Neural progenitor cell (in vitro differentiated cells): ENCODE measurements around the gene CCDC107. TPM values are rescaled to one million over a fixed set of nuclear protein-coding genes. Genes with fewer than 3 reads are reported as not detected.

Source experiments
- DNase-seq: peaks from one replicate; pipeline ENCODE4 v3.0.0-alpha.2; 2016; ENCODE audit warnings: low spot score
- H2AFZ ChIP-seq: fragments of 200-600 bp; sonication (generic); replicated peaks from 2 replicates; pipeline ENCODE4 v1.6.1; 2016; ENCODE audit warnings: antibody characterized with exemption
- H3F3A ChIP-seq: fragments of 200-600 bp; sonication (generic); 2 replicates; pipeline ENCODE4 v1.6.1; 2016; ENCODE audit warnings: antibody characterized with exemption, low read depth
- H3K27ac ChIP-seq: fragments of 200-600 bp; sonication (generic); 2 replicates; pipeline ENCODE4 v1.5.1; 2016; ENCODE audit warnings: mild to moderate bottlenecking
- H3K27me3 ChIP-seq: fragments of 200-600 bp; sonication (generic); 2 replicates; pipeline ENCODE4 v1.6.1; 2016; ENCODE audit warnings: mild to moderate bottlenecking, moderate library complexity
- H3K36me3 ChIP-seq: fragments of 200-600 bp; sonication (generic); 2 replicates; pipeline ENCODE4 v1.5.1; 2016
- H3K4me1 ChIP-seq: fragments of 200-600 bp; sonication (generic); 2 replicates; pipeline ENCODE4 v1.6.1; 2016; ENCODE audit warnings: mixed run types
- H3K4me2 ChIP-seq: fragments of 200-600 bp; sonication (generic); 2 replicates; pipeline ENCODE4 v1.6.1; 2016
- H3K4me3 ChIP-seq: fragments of 200-600 bp; sonication (generic); 2 replicates; pipeline ENCODE4 v1.5.1; 2016
- H3K79me2 ChIP-seq: fragments of 200-600 bp; sonication (generic); 2 replicates; pipeline ENCODE4 v1.6.1; 2016; ENCODE audit warnings: low read depth
- H3K9ac ChIP-seq: fragments of 200-600 bp; sonication (generic); 2 replicates; pipeline ENCODE4 v1.6.1; 2016
- H3K9me3 ChIP-seq: fragments of 200-600 bp; sonication (generic); 2 replicates; pipeline ENCODE4 v1.5.1; 2016; ENCODE audit warnings: low read depth
- H4K20me1 ChIP-seq: fragments of 200-600 bp; sonication (generic); 2 replicates; pipeline ENCODE4 v1.6.1; 2016; ENCODE audit warnings: low read depth
- H3K27ac Mint-ChIP-seq: 3 replicates; pipeline ENCODE4 v1.8.0; 2021; ENCODE audit warnings: mixed read lengths
- H3K27me3 Mint-ChIP-seq: 2 replicates; pipeline ENCODE4 v1.8.0; 2022; ENCODE audit warnings: low read depth, mild to moderate bottlenecking, inconsistent platforms, moderate library complexity, mixed read lengths; ENCODE audit not compliant: insufficient read depth
- H3K36me3 Mint-ChIP-seq: 3 replicates; pipeline ENCODE4 v1.8.0; 2021; ENCODE audit warnings: mixed read lengths
- H3K4me1 Mint-ChIP-seq: 3 replicates; pipeline ENCODE4 v1.8.0; 2021; ENCODE audit warnings: mixed read lengths
- H3K4me3 Mint-ChIP-seq: 3 replicates; pipeline ENCODE4 v1.8.0; 2021; ENCODE audit warnings: mild to moderate bottlenecking, moderate library complexity, mixed read lengths
- H3K9me3 Mint-ChIP-seq: 3 replicates; pipeline ENCODE4 v1.8.0; 2020; ENCODE audit warnings: mixed read lengths
- CTCF ChIP-seq: fragments of 200-600 bp; sonication (generic); IDR thresholded peaks from 2 replicates; pipeline ENCODE4 v1.5.1; 2017; ENCODE audit warnings: antibody characterized with exemption, mild to moderate bottlenecking
- EZH2 ChIP-seq: fragments of 200-600 bp; sonication (generic); IDR thresholded peaks from 2 replicates; pipeline ENCODE4 v1.6.1; 2017; ENCODE audit warnings: antibody characterized with exemption, mild to moderate bottlenecking, moderate library complexity
- EZH2phosphoT487 ChIP-seq: fragments of 200-600 bp; sonication (generic); IDR thresholded peaks from 2 replicates; pipeline ENCODE4 v1.6.1; 2017; ENCODE audit warnings: antibody characterized with exemption
- total RNA-seq: library from RNA; depleted of rRNA; stranded (reverse); fragments of >200 nt; gene quantifications from 2 replicates; pipeline ENCODE4 v1.2.3, GENCODE V29; 2015; ENCODE audit warnings: low replicate concordance

CCDC107 gene
- total RNA-seq, 1 donor from 2014 or later: 3.8 TPM

DNA sequence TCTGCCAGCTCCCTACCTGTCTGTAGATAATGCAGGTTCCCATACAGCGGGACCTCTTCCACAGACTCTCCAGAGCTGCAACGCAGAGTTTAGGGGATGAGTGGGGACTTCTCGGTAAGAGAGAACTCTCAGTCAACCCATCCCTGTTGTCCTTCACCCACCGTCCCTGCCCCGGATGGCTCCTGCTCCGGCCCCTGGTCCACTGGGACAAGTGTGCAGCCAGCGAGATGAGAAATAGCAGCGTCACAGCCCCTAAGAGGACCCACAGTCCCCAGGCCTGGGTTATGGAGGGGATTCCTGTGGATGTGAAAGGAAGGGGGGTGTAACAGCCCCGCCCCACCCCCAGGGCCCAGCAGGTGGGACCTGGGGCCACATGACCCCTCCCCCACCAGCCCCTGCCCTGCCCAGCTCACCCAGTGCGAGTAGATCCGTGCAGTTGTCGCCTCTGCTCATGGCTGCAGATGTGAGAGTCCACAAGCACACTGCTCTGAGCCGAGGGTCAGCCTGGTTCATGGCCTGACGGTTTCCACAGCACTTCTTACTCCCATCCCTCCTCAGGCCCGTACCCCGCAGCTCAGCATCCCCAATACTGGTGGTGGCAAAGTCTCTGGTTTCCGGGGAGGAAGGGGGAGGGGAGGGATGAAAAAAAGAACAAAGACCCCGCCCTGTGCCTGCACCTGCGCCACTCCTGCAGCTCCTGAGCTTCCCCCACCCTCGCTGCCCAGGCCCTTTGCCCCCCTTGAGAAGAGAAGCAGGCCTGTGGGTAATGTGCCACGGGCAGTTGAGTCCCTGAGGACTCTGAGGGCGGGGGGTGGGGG is 7.5 kb upstream of the CCDC107 start, which contains the start of gene SIT1:
TSS of gene SIT1 (minus strand) at position 591 of the 818 bp plus-strand sequence. CDS start at position 513, 78 bp downstream.
- no peak within 1 kb of the TSS for H3K27ac Mint-ChIP-seq

GRCh38 chr9:35651956-35652828 is 5.9 kb upstream of the CCDC107 start:
- no peaks in the 10 kb centered on the region for H3K36me3 Mint-ChIP-seq
- Histone ChIP-seq H3K79me2 (no peaks in the 10 kb centered on the region), H3F3A (peaks cover 16% of the 10 kb centered on the region), H3K9ac (no peak overlapping the region), H3K27me3 (peaks cover 26% of the 10 kb centered on the region), H3K27ac (no peak overlapping the region), H4K20me1 (no peaks in the 10 kb centered on the region), H2AFZ (no peak overlapping the region), H3K4me3 (no peak overlapping the region), H3K4me1 (peaks cover 12% of the 10 kb centered on the region), H3K4me2 (no peak overlapping the region), H3K36me3 (no peaks in the 10 kb centered on the region), H3K9me3 (no peaks in the 10 kb centered on the region)
- H3K27me3 Mint-ChIP-seq: peaks cover 16% of the 10 kb centered on the region
- H3K4me1 Mint-ChIP-seq: peaks cover 25% of the 10 kb centered on the region
- DNase-seq: no peak
- H3K9me3 Mint-ChIP-seq: no peaks in the 10 kb centered on the region
- TF ChIP-seq CTCF (no peak), EZH2 (no peak), EZH2phosphoT487 (no peak)
- H3K4me3 Mint-ChIP-seq: no peak overlapping the region
- no peak overlapping the region for H3K27ac Mint-ChIP-seq

More for the DNA sequence above, 7.5 kb upstream of the CCDC107 start, which contains the start of gene SIT1:
- no peak within 1 kb of the TSS for H3K4me3 ChIP-seq
- H3K4me2 ChIP-seq: no peak within 1 kb of the TSS
- peak within 1 kb of the TSS; percentile 83 for H2AFZ ChIP-seq
- TF ChIP-seq CTCF (no peak), EZH2 (no peak), EZH2phosphoT487 (no peak)
- no peaks in the 10 kb centered on the region for H4K20me1 ChIP-seq
- peaks cover 14% of the 10 kb centered on the region for H3K27me3 ChIP-seq
- Mint-ChIP-seq H3K36me3 (no peaks in the 10 kb centered on the region), H3K27me3 (peaks cover 14% of the 10 kb centered on the region), H3K9me3 (no peaks in the 10 kb centered on the region), H3K4me3 (no peak within 1 kb of the TSS), H3K4me1 (peaks cover 22% of the 10 kb centered on the region)
- H3K79me2 ChIP-seq: no peaks in the 10 kb centered on the region
- no peak within 1 kb of the TSS for H3K9ac ChIP-seq
- peaks cover 16% of the 10 kb centered on the region for H3F3A ChIP-seq
- H3K9me3 ChIP-seq: no peaks in the 10 kb centered on the region
- peaks cover 16% of the 10 kb centered on the region for H3K4me1 ChIP-seq
- no peaks in the 10 kb centered on the region for H3K36me3 ChIP-seq
- no peak within 1 kb of the TSS for H3K27ac ChIP-seq
- DNase-seq: no peak

DNA sequence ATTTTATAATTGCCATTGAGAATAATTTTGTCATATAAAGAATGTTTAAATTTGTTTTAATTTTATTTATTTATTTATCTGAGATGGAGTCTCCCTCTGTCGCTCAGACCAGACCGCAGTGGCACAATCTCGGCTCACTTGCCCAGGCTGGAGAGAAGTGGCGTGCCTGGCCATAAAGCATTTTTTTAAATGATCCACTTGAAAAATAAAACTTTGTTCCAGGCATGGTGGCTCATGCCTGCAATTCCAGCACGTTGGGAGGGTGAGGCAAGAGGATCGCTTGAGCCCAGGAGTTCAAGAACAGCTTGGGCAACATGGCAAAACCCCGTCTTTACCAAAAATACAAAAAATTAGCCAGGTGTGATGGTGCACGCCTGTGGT is 5.3 kb upstream of the CCDC107 start:
- Histone ChIP-seq H3K9ac (no peak overlapping the region), H2AFZ (no peak overlapping the region), H3K79me2 (no peaks in the 10 kb centered on the region), H3K27ac (no peak overlapping the region), H3K4me3 (no peak overlapping the region), H3K36me3 (no peaks in the 10 kb centered on the region), H4K20me1 (no peaks in the 10 kb centered on the region), H3K27me3 (peaks cover 21% of the 10 kb centered on the region), H3K9me3 (no peaks in the 10 kb centered on the region), H3F3A (peaks cover 17% of the 10 kb centered on the region), H3K4me2 (no peak overlapping the region), H3K4me1 (peaks cover 9% of the 10 kb centered on the region)
- TF ChIP-seq EZH2: no peak
- TF ChIP-seq CTCF: no peak
- TF ChIP-seq EZH2phosphoT487: no peak
- H3K4me1 Mint-ChIP-seq: peaks cover 25% of the 10 kb centered on the region
- peaks cover 1% of the 10 kb centered on the region for H3K9me3 Mint-ChIP-seq
- H3K36me3 Mint-ChIP-seq: peaks cover under 1% of the 10 kb centered on the region
- peaks cover 17% of the 10 kb centered on the region for H3K27me3 Mint-ChIP-seq
- no peak for DNase-seq
- H3K27ac Mint-ChIP-seq: no peak overlapping the region
- H3K4me3 Mint-ChIP-seq: no peak overlapping the region
